Measurements from ENCODE around the gene TRPV3. TPM values are rescaled to one million over a fixed set of nuclear protein-coding genes. Genes with fewer than 3 reads are reported as not detected.
A peak's percentile ranks its signal among the peaks of the same experiment; 100 is the strongest.

TRPV3 gene
- total and polyA plus RNA-seq, 9 of the 15 experiments (the other 6 are each of a cell fraction or from before 2014, with no cell fraction given) = 0.03 to 0.42 (median 0.11) TPM; not detected in 1

GRCh38 chr17:3602499-3602898, 44.9 kb upstream of the TRPV3 start:
- DNase-seq (ENCODE audit: extremely low read depth in 1 of 4, low spot score in 3 of 4) = peak; percentile 60 to 75 (median 64)
- intact Hi-C loops (cut with micrococcal nuclease) (loop anchor here (5.0 to 10.0 kb wide), 2 partner anchors 35 to 92 kb away; partner anchors contain the start of genes CTNS, P2RX5 and SHPK), in situ Hi-C loops (cut with MboI) (no loop called here)
- CTCF ChIA-PET (ENCODE audit: low intra/inter-chr PET ratio) = interaction anchor here (0.7 to 1.5 kb wide), 2 partner anchors 45 to 90 kb away, joined by 3 to 9 read pairs; no protein-coding TSS in a partner anchor
- H3K4me1 ChIP-seq (replicated peaks in 1 of 2; ENCODE audit: control insufficient read depth in 2 of 2, insufficient read depth in 2 of 2, low read length in 2 of 2) = peaks cover 0 to 4% of the 10 kb centered on the region in 2 experiments; a peak in 2 of 5 replicates
- H3K36me3 ChIP-seq (ENCODE audit: control insufficient read depth, insufficient read depth, low read length) = no peaks in the 10 kb centered on the region
- H4K20me1 ChIP-seq (replicated peaks; ENCODE audit: control insufficient read depth, insufficient read depth, low read length) = no peaks in the 10 kb centered on the region
- POLR2A ChIA-PET = interaction anchor here (0.8 to 1.4 kb wide), 3 partner anchors 8 to 20 kb away, joined by 4 to 5 read pairs (median 5); no protein-coding TSS in a partner anchor
- no peaks in the 10 kb centered on the region for H3K27me3 ChIP-seq (ENCODE audit: control insufficient read depth in 2 of 2, insufficient read depth in 2 of 2, low read length in 2 of 2)
- no peaks in the 10 kb centered on the region for H3K79me2 ChIP-seq (ENCODE audit: control insufficient read depth, insufficient read depth, low read length)
- H3K4me3 ChIP-seq = no peak overlapping the region
- BruUV-seq (replicated peaks) = no TSS peak
- H3K4me2 ChIP-seq (ENCODE audit: insufficient read depth, low read length) = no peak overlapping the region
- WGBS (ENCODE audit: insufficient coverage, low coverage, missing lambda C conversion rate) = 4% methylated on average over 12 of the region's 16 CpGs
- H3K9ac ChIP-seq (ENCODE audit: insufficient read depth in 1 of 2, low read depth in 2 of 2, low read length in 2 of 2) = no peak overlapping the region
- no peak overlapping the region for H3K27ac ChIP-seq (ENCODE audit: extremely low read depth, low read depth, low read length)
- H3K9me3 ChIP-seq (replicated peaks; ENCODE audit: control insufficient read depth, insufficient read depth, low read depth, low read length) = no peaks in the 10 kb centered on the region
- FAIRE-seq = peak; percentile 46
- H3K9me1 ChIP-seq (ENCODE audit: control insufficient read depth, insufficient read depth, low read length) = no peaks in the 10 kb centered on the region
- ATAC-seq = peak; percentile 95
- H2AFZ ChIP-seq (ENCODE audit: low read depth, low read length) = no peak overlapping the region
- TF ChIP-seq RAD21 (CRISPR knock-in tag; conservative IDR thresholded peaks at IDR 0.05 in 1 of 2, IDR thresholded peaks at IDR 0.05 in 1 of 2) (peak; percentile 27 to 63; a peak in 3 of 4 replicates), SMC3 (conservative IDR thresholded peaks at IDR 0.05; ENCODE audit: insufficient read depth, low read depth, low read length) (peak; percentile 33; the same call in 1 of the 2 replicates), GATAD2B (IDR thresholded peaks at IDR 0.05; ENCODE audit: borderline replicate concordance) (no peak), YY1 (IDR thresholded peaks at IDR 0.05; ENCODE audit: borderline replicate concordance in 1 of 3, control insufficient read depth in 1 of 3, extremely low read depth in 1 of 3, insufficient read depth in 3 of 3, insufficient read length in 1 of 3, insufficient replicate concordance in 2 of 3, low read depth in 1 of 3, low read length in 2 of 3) (peak in 1 of 3 experiments; percentile 57), CREM (IDR thresholded peaks at IDR 0.05; ENCODE audit: low read depth) (0 out of 2 replicates have a peak, but pooled peaks have one; percentile 8), SIRT6 (IDR thresholded peaks at IDR 0.05; ENCODE audit: low read depth, low read length) (no peak), MEIS2 (IDR thresholded peaks at IDR 0.05; ENCODE audit: partially characterized antibody) (peak; percentile 38), GTF2A2 (tag; IDR thresholded peaks at IDR 0.05) (no peak), RFX1 (IDR thresholded peaks at IDR 0.05) (peak; percentile 75)
- TF ChIP-seq, protein P1, sequence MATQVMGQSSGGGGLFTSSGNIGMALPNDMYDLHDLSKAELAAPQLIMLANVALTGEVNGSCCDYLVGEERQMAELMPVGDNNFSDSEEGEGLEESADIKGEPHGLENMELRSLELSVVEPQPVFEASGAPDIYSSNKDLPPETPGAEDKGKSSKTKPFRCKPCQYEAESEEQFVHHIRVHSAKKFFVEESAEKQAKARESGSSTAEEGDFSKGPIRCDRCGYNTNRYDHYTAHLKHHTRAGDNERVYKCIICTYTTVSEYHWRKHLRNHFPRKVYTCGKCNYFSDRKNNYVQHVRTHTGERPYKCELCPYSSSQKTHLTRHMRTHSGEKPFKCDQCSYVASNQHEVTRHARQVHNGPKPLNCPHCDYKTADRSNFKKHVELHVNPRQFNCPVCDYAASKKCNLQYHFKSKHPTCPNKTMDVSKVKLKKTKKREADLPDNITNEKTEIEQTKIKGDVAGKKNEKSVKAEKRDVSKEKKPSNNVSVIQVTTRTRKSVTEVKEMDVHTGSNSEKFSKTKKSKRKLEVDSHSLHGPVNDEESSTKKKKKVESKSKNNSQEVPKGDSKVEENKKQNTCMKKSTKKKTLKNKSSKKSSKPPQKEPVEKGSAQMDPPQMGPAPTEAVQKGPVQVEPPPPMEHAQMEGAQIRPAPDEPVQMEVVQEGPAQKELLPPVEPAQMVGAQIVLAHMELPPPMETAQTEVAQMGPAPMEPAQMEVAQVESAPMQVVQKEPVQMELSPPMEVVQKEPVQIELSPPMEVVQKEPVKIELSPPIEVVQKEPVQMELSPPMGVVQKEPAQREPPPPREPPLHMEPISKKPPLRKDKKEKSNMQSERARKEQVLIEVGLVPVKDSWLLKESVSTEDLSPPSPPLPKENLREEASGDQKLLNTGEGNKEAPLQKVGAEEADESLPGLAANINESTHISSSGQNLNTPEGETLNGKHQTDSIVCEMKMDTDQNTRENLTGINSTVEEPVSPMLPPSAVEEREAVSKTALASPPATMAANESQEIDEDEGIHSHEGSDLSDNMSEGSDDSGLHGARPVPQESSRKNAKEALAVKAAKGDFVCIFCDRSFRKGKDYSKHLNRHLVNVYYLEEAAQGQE (IDR thresholded peaks at IDR 0.05; ENCODE audit: borderline replicate concordance) = peak; percentile 52; the same call in 1 of the 2 replicates
- TF ChIP-seq, protein P1 (CRISPR knock-in tag; IDR thresholded peaks at IDR 0.05; ENCODE audit: low read depth) = no peak
